Effector memory CD4-positive, alpha-beta T cell (primary cell): ENCODE results near the gene XIRP1.

ENCODE experiments used
- DNase-seq, 3 donors: peaks; one replicate each; pipeline ENCODE4 v3.0.0-alpha.2; 2020
- H3K27ac ChIP-seq: 2 replicates; pipeline ENCODE4 v1.7.0; 2013; ENCODE audit warnings: mild to moderate bottlenecking, low read length, moderate library complexity; ENCODE audit not compliant: insufficient read depth, poor library complexity, severe bottlenecking
- H3K27me3 ChIP-seq: replicated peaks from 2 replicates; pipeline ENCODE4 v1.7.0; 2013; ENCODE audit warnings: mild to moderate bottlenecking, low read length; ENCODE audit not compliant: insufficient read depth, control insufficient read depth, poor library complexity, severe bottlenecking
- H3K36me3 ChIP-seq: 2 replicates; pipeline ENCODE4 v1.7.0; 2013; ENCODE audit warnings: mild to moderate bottlenecking, low read length, moderate library complexity; ENCODE audit not compliant: control insufficient read depth, insufficient read depth
- H3K4me1 ChIP-seq: 2 replicates; pipeline ENCODE4 v1.7.0; 2013; ENCODE audit warnings: low read length, mild to moderate bottlenecking; ENCODE audit not compliant: control insufficient read depth, insufficient read depth, poor library complexity, severe bottlenecking
- H3K4me3 ChIP-seq: 2 replicates; pipeline ENCODE4 v1.7.0; 2013; ENCODE audit warnings: low read length, low read depth, mild to moderate bottlenecking; ENCODE audit not compliant: insufficient read depth, poor library complexity, severe bottlenecking
- H3K9me3 ChIP-seq: 2 replicates; pipeline ENCODE4 v1.7.0; 2013; ENCODE audit warnings: mild to moderate bottlenecking, low read length, moderate library complexity; ENCODE audit not compliant: control insufficient read depth

Gene XIRP1

DNA sequence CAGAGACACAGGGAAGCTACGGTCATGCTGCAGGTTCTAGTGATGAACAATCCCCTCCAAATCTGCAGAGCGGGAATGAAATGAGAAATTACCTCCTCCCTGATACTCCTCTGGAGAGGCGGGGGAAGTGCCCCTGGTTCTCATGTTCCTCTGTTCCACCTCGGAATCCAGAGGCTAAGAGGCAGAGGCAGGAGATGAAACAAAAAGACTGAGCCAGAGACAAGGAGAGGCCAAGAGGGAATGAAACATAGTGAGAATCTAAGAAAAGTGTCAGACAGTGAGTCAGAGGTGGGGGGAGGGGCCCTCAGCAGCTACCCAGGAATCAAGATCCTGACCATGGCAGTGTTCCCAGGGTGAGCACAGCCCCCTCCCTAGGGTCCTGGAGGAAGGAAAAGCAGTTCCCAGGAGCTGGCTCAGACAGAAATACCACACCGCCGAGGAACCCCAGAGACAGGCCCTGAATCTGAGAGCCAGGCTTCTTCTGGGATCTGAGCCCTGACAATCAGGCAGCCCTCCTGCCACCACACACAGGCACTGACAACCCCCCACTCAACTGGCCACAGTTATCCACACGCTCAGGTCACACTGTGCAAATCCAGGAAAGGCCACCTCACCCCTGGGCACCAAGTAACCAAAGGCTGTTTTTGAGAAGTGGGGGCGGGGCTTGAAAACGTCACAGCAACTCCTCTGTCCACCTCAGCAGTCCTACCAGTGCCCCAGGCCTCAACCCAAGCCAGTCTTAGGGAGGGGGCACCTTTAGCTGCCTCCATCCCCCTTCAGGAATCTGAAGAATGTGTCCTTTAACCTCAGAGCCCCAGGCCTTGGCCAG is 41.4 kb downstream of the XIRP1 start:
- H3K27me3 ChIP-seq: no peaks in the 10 kb centered on the region
- peak; percentile 42 to 58 (median 54) for DNase-seq
- H3K4me1 ChIP-seq: peaks cover 66% of the 10 kb centered on the region
- peaks cover 7% of the 10 kb centered on the region for H3K36me3 ChIP-seq
- H3K9me3 ChIP-seq: no peaks in the 10 kb centered on the region
- peak overlapping the region; percentile 99 for H3K27ac ChIP-seq
- peak overlapping the region; percentile 91 for H3K4me3 ChIP-seq

DNA sequence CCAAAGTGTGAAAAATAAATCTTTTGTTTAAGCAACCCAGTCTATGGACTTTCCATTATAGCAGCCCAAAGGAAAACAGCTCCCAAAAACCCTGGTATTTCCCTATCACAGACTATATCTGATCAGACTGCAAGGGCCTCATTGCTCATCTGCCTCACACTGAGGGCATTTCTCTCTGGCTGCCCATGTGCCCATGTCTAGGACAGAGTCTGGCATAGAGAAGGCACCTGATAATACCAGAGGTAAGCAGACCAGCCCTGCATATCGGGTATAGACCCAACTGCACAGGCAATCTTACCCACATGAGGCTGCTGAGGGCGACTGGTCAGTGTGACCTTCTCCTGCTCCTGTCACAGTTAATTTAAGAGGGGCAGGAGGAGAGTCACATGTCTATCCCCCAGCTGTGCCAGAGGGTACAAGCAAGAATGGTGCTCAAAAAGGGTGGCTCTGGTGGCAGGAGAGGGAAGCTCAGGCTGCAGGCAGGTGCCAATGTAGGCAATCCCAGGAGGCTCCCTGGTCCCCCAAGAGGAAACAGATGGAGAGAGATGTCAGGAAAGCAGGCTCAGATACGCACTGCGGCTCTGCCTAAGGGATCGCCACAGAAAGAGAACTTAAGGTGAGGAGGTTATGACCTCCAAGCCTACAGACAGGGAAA is 42.1 kb downstream of the XIRP1 start:
- Histone ChIP-seq H3K4me3 (peak overlapping the region; percentile 91), H3K4me1 (peaks cover 68% of the 10 kb centered on the region), H3K27me3 (no peaks in the 10 kb centered on the region), H3K9me3 (no peaks in the 10 kb centered on the region), H3K27ac (peak overlapping the region; percentile 99), H3K36me3 (peaks cover 14% of the 10 kb centered on the region)
- no peak for DNase-seq

DNA sequence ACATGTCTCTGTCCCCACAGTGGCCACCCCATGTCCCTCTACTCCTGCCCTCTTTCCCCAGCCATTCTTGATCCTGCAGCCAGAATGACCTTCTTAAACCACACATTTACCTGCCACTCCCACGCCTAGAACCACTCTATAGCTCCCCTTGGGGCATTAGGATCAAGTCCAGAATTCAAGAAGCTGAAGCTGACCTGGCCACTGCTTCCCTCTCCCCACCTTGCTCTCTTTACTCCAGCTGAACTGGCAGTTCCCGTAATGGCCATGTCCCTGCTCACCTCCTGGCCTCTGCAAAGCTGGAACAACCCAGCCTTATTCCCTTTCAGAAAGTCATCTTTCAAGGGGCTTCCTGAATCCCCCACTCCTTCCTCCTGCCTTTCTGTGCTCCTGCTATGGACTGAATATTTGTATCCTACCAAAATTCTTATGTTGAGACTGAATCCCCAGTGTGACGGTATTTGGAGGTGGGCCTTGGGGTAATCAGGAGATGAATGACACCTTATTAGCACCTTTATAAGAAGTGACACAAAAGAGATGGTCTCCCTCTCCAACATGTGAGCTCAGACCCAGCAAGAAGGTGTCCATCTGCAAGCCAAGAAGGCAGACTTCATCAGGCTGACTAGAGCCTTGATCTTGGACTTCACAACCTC is 42.8 kb downstream of the XIRP1 start:
- H3K4me3 ChIP-seq: no peak overlapping the region
- peaks cover 68% of the 10 kb centered on the region for H3K4me1 ChIP-seq
- no peaks in the 10 kb centered on the region for H3K27me3 ChIP-seq
- H3K9me3 ChIP-seq: no peaks in the 10 kb centered on the region
- H3K27ac ChIP-seq: peak overlapping the region; percentile 99
- H3K36me3 ChIP-seq: peaks cover 21% of the 10 kb centered on the region
- no peak for DNase-seq

DNA sequence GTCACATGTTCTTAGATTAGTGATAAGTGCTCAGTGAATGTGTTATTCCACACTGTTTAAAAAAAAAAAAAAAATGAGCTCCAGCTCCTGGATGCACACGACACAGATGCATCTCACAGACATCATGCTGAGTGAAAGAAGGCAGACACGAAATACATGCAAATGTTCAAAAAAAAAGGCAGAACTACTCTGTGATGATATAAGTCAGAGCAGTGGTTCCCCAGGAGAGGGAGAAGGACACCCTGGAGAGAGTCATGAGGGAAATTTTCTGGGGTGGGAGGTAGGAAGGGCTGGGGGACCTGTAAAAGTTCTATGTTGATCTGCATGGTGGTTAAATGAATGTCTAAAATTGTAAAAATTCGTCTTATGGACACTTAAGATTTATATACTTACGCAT is 43.3 kb downstream of the XIRP1 start:
- Histone ChIP-seq H3K4me1 (peaks cover 68% of the 10 kb centered on the region), H3K9me3 (no peaks in the 10 kb centered on the region), H3K27me3 (no peaks in the 10 kb centered on the region), H3K4me3 (peak overlapping the region; percentile 36), H3K36me3 (peaks cover 26% of the 10 kb centered on the region), H3K27ac (peak overlapping the region; percentile 74)
- no peak for DNase-seq

DNA sequence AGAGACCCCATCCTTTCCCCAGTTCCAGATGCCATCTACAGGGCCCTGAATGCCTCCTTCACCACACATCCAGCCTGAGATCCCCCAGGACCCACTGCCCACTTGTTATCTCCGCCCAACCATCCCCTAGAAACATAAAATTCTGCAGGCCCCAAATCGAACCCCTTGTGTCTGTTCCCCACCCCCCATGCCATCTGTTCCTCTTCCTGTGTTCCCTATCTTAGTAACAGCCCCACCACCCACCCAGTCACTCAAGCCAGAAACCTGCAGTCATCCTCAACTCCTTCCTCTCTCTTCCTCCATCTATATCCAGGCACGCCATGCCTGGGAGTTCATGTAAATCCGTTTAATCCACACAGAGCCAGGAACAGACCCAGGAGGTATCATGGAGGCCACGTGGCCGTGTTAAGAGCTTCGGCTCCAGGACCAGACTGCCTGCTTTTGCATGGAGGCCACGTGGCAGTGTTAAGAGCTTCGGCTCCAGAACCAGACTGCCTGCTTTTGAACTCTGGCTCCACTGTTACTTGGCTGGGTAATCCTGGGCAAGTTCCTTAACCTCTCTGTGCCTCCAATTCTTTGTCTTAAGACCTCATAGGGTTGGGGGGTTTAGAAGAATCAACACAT is 43.8 kb downstream of the XIRP1 start:
- peak overlapping the region; percentile 36 for H3K4me3 ChIP-seq
- DNase-seq: no peak
- H3K27ac ChIP-seq: peak overlapping the region; percentile 74

DNA sequence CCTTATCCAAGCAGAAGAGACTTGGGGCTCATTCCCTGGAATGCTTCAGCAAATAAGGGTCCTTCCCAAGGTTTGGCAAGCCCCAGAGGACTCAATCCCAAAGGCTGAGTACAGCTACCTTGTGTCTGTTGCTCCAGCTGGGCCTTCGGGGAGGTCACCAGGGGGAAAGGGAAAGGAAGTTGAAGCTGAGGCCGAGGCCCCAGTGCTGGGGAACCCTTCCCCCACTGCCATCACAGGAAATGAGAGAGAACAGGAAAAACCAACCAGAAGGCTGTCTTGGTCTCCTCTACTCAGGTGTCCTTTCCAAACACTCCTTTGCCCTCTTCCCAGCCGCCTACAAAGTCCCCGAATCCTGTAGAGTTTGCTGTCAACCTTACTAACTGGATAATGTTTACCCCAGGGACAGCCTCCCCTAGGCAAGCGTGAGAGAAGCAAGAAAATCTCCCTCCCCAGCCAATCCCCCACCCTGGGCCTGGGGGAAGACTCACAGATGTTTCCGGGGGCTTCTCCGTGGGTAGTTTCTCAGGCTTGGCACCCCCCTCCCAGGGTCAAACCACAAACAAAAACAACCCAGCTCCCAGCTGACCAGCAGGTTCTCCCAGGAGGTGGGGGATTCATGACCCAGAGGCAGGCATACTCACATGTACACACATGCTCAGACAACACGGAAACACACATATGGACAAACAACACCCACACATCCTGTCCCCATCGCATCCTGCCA is 44.5 kb downstream of the XIRP1 start:
- H3K4me3 ChIP-seq: peak overlapping the region; percentile 36
- DNase-seq: peak in 1 of 3 donors; percentile 33

More for the DNA sequence above, 43.8 kb downstream of the XIRP1 start:
- Histone ChIP-seq H3K27me3 (no peaks in the 10 kb centered on the region), H3K36me3 (peaks cover 31% of the 10 kb centered on the region), H3K4me1 (peaks cover 65% of the 10 kb centered on the region), H3K9me3 (no peaks in the 10 kb centered on the region)

DNA sequence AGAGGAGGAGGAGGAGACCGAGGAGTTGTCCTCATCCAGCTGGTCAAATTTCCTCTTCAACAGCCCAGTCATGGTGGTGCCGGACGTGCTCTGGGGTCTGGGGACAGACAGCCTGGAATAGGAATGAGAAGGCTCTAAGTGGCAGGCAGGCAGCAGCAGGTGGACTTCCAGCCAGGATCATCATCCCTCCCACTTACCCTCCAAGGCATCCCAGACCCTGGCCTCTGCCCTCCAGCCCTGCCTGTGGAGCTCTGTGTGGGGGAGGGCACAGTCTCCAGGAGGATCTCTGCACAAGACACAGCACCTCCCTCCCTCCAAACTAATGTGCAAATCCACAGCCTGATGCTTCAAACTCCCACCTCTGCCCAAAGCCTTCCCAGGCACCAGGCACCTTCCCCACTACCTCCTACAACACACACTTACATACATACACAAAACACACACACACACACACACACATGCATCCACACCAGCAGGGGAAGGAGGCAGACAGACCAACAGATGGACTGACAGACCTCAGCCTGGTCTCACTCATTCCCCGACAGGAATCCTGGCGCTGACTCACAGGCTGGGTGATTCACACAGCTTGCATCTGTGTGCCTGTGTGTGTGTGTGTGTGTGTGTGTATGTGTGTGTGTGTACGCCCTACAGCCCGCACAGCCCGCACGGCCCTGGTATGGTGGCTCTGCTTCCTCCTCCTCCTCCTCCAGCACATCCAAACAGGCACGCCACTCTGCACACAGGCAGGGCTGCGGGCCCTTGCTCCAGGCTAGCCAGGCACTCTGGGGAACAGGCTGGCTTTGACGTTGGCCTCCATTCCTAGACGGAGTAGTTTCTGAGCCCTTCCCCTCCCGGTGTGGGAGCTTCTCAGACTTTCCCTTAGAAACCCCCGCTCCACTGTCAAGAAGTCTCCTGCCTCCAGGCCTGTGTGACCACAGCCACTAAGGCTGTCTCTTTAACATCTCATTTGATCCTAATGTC is 45.5 kb downstream of the XIRP1 start:
- Histone ChIP-seq H3K9me3 (no peaks in the 10 kb centered on the region), H3K4me1 (peaks cover 60% of the 10 kb centered on the region), H3K27ac (peak overlapping the region; percentile 74), H3K4me3 (peak overlapping the region; percentile 36), H3K36me3 (peaks cover 48% of the 10 kb centered on the region), H3K27me3 (no peaks in the 10 kb centered on the region)
- peak; percentile 47 to 68 (median 62) for DNase-seq

More for the DNA sequence above, 44.5 kb downstream of the XIRP1 start:
- Histone ChIP-seq H3K36me3 (peaks cover 38% of the 10 kb centered on the region), H3K27ac (peak overlapping the region; percentile 74), H3K27me3 (no peaks in the 10 kb centered on the region), H3K9me3 (no peaks in the 10 kb centered on the region), H3K4me1 (peaks cover 65% of the 10 kb centered on the region)

DNA sequence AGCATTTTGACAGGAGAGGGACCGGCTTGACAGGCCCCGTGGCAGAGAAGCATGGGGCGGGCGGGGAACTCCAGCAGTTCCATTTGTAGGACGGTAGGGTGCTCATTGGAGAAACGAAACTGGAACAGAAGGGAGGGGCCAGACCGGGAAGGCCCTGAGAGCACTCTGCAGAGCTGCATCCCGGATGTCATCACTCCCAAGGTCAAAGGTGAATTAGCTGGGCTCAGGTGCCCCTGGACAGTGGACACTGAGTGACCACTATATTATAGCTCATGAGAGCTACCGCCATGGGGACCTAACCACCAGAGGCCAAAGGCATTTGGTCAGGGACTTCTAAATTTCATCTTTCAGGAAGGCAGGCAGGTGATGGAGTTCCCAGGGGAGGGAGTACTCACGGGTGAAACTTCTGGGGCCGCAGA is 46.3 kb downstream of the XIRP1 start:
- peaks cover 52% of the 10 kb centered on the region for H3K4me1 ChIP-seq
- H3K27ac ChIP-seq: no peak overlapping the region
- H3K9me3 ChIP-seq: no peaks in the 10 kb centered on the region
- no peaks in the 10 kb centered on the region for H3K27me3 ChIP-seq
- no peak overlapping the region for H3K4me3 ChIP-seq
- H3K36me3 ChIP-seq: peaks cover 56% of the 10 kb centered on the region
- DNase-seq: no peak
